ENCODE measurements around the gene GLIS1.

GLIS1 gene

GRCh38 chr1:53605181-53605580, 133.8 kb downstream of the GLIS1 start:
- Histone ChIP-seq H3K27me3 (ENCODE audit: control insufficient read depth in 1 of 2, insufficient read depth in 1 of 2, low read length in 2 of 2) (peaks cover 0 to 41% of the 10 kb centered on the region in 2 experiments), H3K4me2 (ENCODE audit: low read length, poor library complexity, severe bottlenecking) (no peak overlapping the region), H2BK12ac (ENCODE audit: low read length in 2 of 2) (no peak overlapping the region), H3K27ac (ENCODE audit: low read length, poor library complexity, severe bottlenecking) (no peak overlapping the region), H3K18ac (ENCODE audit: low read depth in 1 of 2, low read length in 2 of 2) (no peak overlapping the region), H2AFZ (ENCODE audit: low read depth, low read length) (no peak overlapping the region), H3K4me3 (ENCODE audit: insufficient read depth in 1 of 2, low read depth in 1 of 2, low read length in 2 of 2) (no peak overlapping the region), H3K9ac (ENCODE audit: low read length) (no peak overlapping the region), H3K14ac (ENCODE audit: low read length in 2 of 2) (no peak overlapping the region), H4K91ac (ENCODE audit: low read length) (no peak overlapping the region), H3K4me1 (ENCODE audit: control insufficient read depth, insufficient read depth, low read depth, low read length) (peaks cover 12% of the 10 kb centered on the region), H4K8ac (ENCODE audit: low read length) (no peak overlapping the region), H3K23ac (ENCODE audit: low read length in 2 of 2) (no peak overlapping the region), H2AK5ac (ENCODE audit: low read length, severe bottlenecking) (no peak overlapping the region), H3K79me1 (replicated peaks; ENCODE audit: low read length, poor library complexity, severe bottlenecking) (peaks cover 43% of the 10 kb centered on the region), H2BK120ac (ENCODE audit: low read depth, low read length) (no peak overlapping the region), H2BK5ac (ENCODE audit: low read depth, low read length, poor library complexity, severe bottlenecking) (no peak overlapping the region), H3K9me3 (ENCODE audit: control insufficient read depth, low read length) (peaks cover 7% of the 10 kb centered on the region), H3K36me3 (ENCODE audit: control insufficient read depth in 1 of 2, insufficient read depth in 2 of 2, low read depth in 1 of 2, low read length in 2 of 2) (peaks cover 0 to 13% of the 10 kb centered on the region in 2 experiments), H3K4ac (ENCODE audit: low read depth in 1 of 2, low read length in 2 of 2) (no peak overlapping the region), H2BK15ac (ENCODE audit: low read depth, poor library complexity, severe bottlenecking) (no peak overlapping the region)
- no peak for DNase-seq
- 92% methylated on average over 8 of the region's 8 CpGs for WGBS

- H2BK12ac ChIP-seq (ENCODE audit: low read length in 2 of 2) = no peak overlapping the region
- no peaks in the 10 kb centered on the region for H3K9me3 ChIP-seq (ENCODE audit: control insufficient read depth, low read length)
- H3K4me1 ChIP-seq (ENCODE audit: control insufficient read depth, insufficient read depth, low read depth, low read length) = peaks cover 16% of the 10 kb centered on the region
- peaks cover 0 to 20% of the 10 kb centered on the region in 2 experiments for H3K36me3 ChIP-seq (ENCODE audit: control insufficient read depth in 1 of 2, insufficient read depth in 2 of 2, low read depth in 1 of 2, low read length in 2 of 2)
- no peak overlapping the region for H2BK5ac ChIP-seq (ENCODE audit: low read depth, low read length, poor library complexity, severe bottlenecking)
- peaks cover 0 to 48% of the 10 kb centered on the region in 2 experiments for H3K27me3 ChIP-seq (ENCODE audit: control insufficient read depth in 1 of 2, insufficient read depth in 1 of 2, low read length in 2 of 2)
- no peak for DNase-seq
- H2BK120ac ChIP-seq (ENCODE audit: low read depth, low read length) = no peak overlapping the region
- no peak overlapping the region for H3K4me3 ChIP-seq (ENCODE audit: insufficient read depth in 1 of 2, low read depth in 1 of 2, low read length in 2 of 2)
- H3K4ac ChIP-seq (ENCODE audit: low read depth in 1 of 2, low read length in 2 of 2) = no peak overlapping the region
- H3K27ac ChIP-seq (ENCODE audit: low read length, poor library complexity, severe bottlenecking) = no peak overlapping the region
- no peak overlapping the region for H3K9ac ChIP-seq (ENCODE audit: low read length)
- H3K23ac ChIP-seq (ENCODE audit: low read length in 2 of 2) = no peak overlapping the region
- H2BK15ac ChIP-seq (ENCODE audit: low read depth, poor library complexity, severe bottlenecking) = no peak overlapping the region
- no peak overlapping the region for H4K91ac ChIP-seq (ENCODE audit: low read length)
- no peak overlapping the region for H3K18ac ChIP-seq (ENCODE audit: low read depth in 1 of 2, low read length in 2 of 2)
- no peak overlapping the region for H4K8ac ChIP-seq (ENCODE audit: low read length)
- no peak overlapping the region for H3K4me2 ChIP-seq (ENCODE audit: low read length, poor library complexity, severe bottlenecking)
- H2AFZ ChIP-seq (ENCODE audit: low read depth, low read length) = no peak overlapping the region
- H3K14ac ChIP-seq (ENCODE audit: low read length in 2 of 2) = no peak overlapping the region
- WGBS = 75% methylated on average over 5 of the region's 5 CpGs
- H3K79me1 ChIP-seq (replicated peaks; ENCODE audit: low read length, poor library complexity, severe bottlenecking) = peaks cover 45% of the 10 kb centered on the region
- H2AK5ac ChIP-seq (ENCODE audit: low read length, severe bottlenecking) = no peak overlapping the region
These were observed 134.6 kb downstream of the GLIS1 start for GRCh38 chr1:53604291-53604919.

- Histone ChIP-seq H3K18ac (ENCODE audit: low read depth in 1 of 2, low read length in 2 of 2) (no peak overlapping the region), H2AK5ac (ENCODE audit: low read length, severe bottlenecking) (no peak overlapping the region), H3K27ac (ENCODE audit: low read length, poor library complexity, severe bottlenecking) (no peak overlapping the region), H3K4me2 (ENCODE audit: low read length, poor library complexity, severe bottlenecking) (no peak overlapping the region), H3K14ac (ENCODE audit: low read length in 2 of 2) (no peak overlapping the region), H2BK120ac (ENCODE audit: low read depth, low read length) (no peak overlapping the region), H3K4me1 (ENCODE audit: control insufficient read depth, insufficient read depth, low read depth, low read length) (peaks cover 19% of the 10 kb centered on the region), H2BK15ac (ENCODE audit: low read depth, poor library complexity, severe bottlenecking) (no peak overlapping the region), H3K23ac (ENCODE audit: low read length in 2 of 2) (no peak overlapping the region), H3K79me1 (replicated peaks; ENCODE audit: low read length, poor library complexity, severe bottlenecking) (peaks cover 48% of the 10 kb centered on the region), H3K9me3 (ENCODE audit: control insufficient read depth, low read length) (no peaks in the 10 kb centered on the region), H3K27me3 (ENCODE audit: control insufficient read depth in 1 of 2, insufficient read depth in 1 of 2, low read length in 2 of 2) (peaks cover 0 to 48% of the 10 kb centered on the region in 2 experiments), H2BK5ac (ENCODE audit: low read depth, low read length, poor library complexity, severe bottlenecking) (no peak overlapping the region), H3K9ac (ENCODE audit: low read length) (no peak overlapping the region), H3K4ac (ENCODE audit: low read depth in 1 of 2, low read length in 2 of 2) (no peak overlapping the region), H3K4me3 (ENCODE audit: insufficient read depth in 1 of 2, low read depth in 1 of 2, low read length in 2 of 2) (no peak overlapping the region), H4K91ac (ENCODE audit: low read length) (no peak overlapping the region), H4K8ac (ENCODE audit: low read length) (no peak overlapping the region), H2AFZ (ENCODE audit: low read depth, low read length) (no peak overlapping the region), H3K36me3 (ENCODE audit: control insufficient read depth in 1 of 2, insufficient read depth in 2 of 2, low read depth in 1 of 2, low read length in 2 of 2) (peaks cover 0 to 26% of the 10 kb centered on the region in 2 experiments), H2BK12ac (ENCODE audit: low read length in 2 of 2) (no peak overlapping the region)
- WGBS = 88% methylated on average over 6 of the region's 6 CpGs
- no peak for DNase-seq
These were observed 135.5 kb downstream of the GLIS1 start for GRCh38 chr1:53603431-53603830.

- H3K4me3 ChIP-seq (ENCODE audit: insufficient read depth in 1 of 2, low read depth in 1 of 2, low read length in 2 of 2) = no peak overlapping the region
- H3K14ac ChIP-seq (ENCODE audit: low read length in 2 of 2) = no peak overlapping the region
- DNase-seq = no peak
- H4K91ac ChIP-seq (ENCODE audit: low read length) = no peak overlapping the region
- H3K27me3 ChIP-seq (ENCODE audit: control insufficient read depth in 1 of 2, insufficient read depth in 1 of 2, low read length in 2 of 2) = peaks cover 0 to 45% of the 10 kb centered on the region in 2 experiments
- no peak overlapping the region for H3K4ac ChIP-seq (ENCODE audit: low read depth in 1 of 2, low read length in 2 of 2)
- H3K4me1 ChIP-seq (ENCODE audit: control insufficient read depth, insufficient read depth, low read depth, low read length) = peaks cover 19% of the 10 kb centered on the region
- no peak overlapping the region for H2AK5ac ChIP-seq (ENCODE audit: low read length, severe bottlenecking)
- H3K79me1 ChIP-seq (replicated peaks; ENCODE audit: low read length, poor library complexity, severe bottlenecking) = peaks cover 43% of the 10 kb centered on the region
- H2BK120ac ChIP-seq (ENCODE audit: low read depth, low read length) = no peak overlapping the region
- no peak overlapping the region for H3K9ac ChIP-seq (ENCODE audit: low read length)
- H4K8ac ChIP-seq (ENCODE audit: low read length) = no peak overlapping the region
- H3K23ac ChIP-seq (ENCODE audit: low read length in 2 of 2) = no peak overlapping the region
- H3K36me3 ChIP-seq (ENCODE audit: control insufficient read depth in 1 of 2, insufficient read depth in 2 of 2, low read depth in 1 of 2, low read length in 2 of 2) = peaks cover 0 to 29% of the 10 kb centered on the region in 2 experiments
- no peaks in the 10 kb centered on the region for H3K9me3 ChIP-seq (ENCODE audit: control insufficient read depth, low read length)
- H2BK15ac ChIP-seq (ENCODE audit: low read depth, poor library complexity, severe bottlenecking) = no peak overlapping the region
- no peak overlapping the region for H3K18ac ChIP-seq (ENCODE audit: low read depth in 1 of 2, low read length in 2 of 2)
- no peak overlapping the region for H2BK12ac ChIP-seq (ENCODE audit: low read length in 2 of 2)
- no peak overlapping the region for H3K4me2 ChIP-seq (ENCODE audit: low read length, poor library complexity, severe bottlenecking)
- 88% methylated on average over 21 of the region's 21 CpGs for WGBS
- no peak overlapping the region for H2BK5ac ChIP-seq (ENCODE audit: low read depth, low read length, poor library complexity, severe bottlenecking)
- no peak overlapping the region for H2AFZ ChIP-seq (ENCODE audit: low read depth, low read length)
- no peak overlapping the region for H3K27ac ChIP-seq (ENCODE audit: low read length, poor library complexity, severe bottlenecking)
These were observed 136.8 kb downstream of the GLIS1 start for GRCh38 chr1:53601867-53602775.
